Measurements from ENCODE around the gene RPP21. TPM values are rescaled to one million over a fixed set of nuclear protein-coding genes. Genes with fewer than 3 reads are reported as not detected.
"Not testable (repeated sequence)": the region's sequence is repeated elsewhere in the genome, so short reads cannot be mapped to it uniquely, and the experiment has no call there.

The RPP21 gene
- total RNA-seq, 4 donors from 2014 or later, result 78.1 to 149 (median 113) TPM

- 73% methylated on average over 13 of the region's 13 CpGs for WGBS
- H3K27me3 ChIP-seq, result peaks cover 0 to 30% (median 12%) of the 10 kb centered on the region in 4 donors
- no peak for DNase-seq (ENCODE audit: extremely low spot score)
- H3K4me1 ChIP-seq, result peaks cover 0 to 16% (median 9%) of the 10 kb centered on the region in 4 donors
- no peak overlapping the region for H3K27ac ChIP-seq (replicated peaks in 1 of 4)
- H3K4me3 ChIP-seq, result no peak overlapping the region
- peaks cover 0 to 9% (median 3%) of the 10 kb centered on the region in 4 donors for H3K9me3 ChIP-seq
- no peaks in the 10 kb centered on the region for H3K36me3 ChIP-seq
- intact Hi-C loops (cut with DNase I), result no loop called here
- TF ChIP-seq CTCF (IDR thresholded peaks at IDR 0.05), result no peak
- TF ChIP-seq EP300 (IDR thresholded peaks at IDR 0.05), result no peak
- no peak for TF ChIP-seq POLR2AphosphoS5 (IDR thresholded peaks at IDR 0.05)
- no peak for TF ChIP-seq POLR2A (IDR thresholded peaks at IDR 0.05; ENCODE audit: low read depth)
Measured at GRCh38 chr6:30360139-30360538, 15.2 kb downstream of the RPP21 start.

- no peak overlapping the region for H3K4me3 ChIP-seq
- peaks cover 0 to 9% (median 3%) of the 10 kb centered on the region in 4 donors for H3K9me3 ChIP-seq
- no peak for TF ChIP-seq CTCF (IDR thresholded peaks at IDR 0.05)
- no peak for TF ChIP-seq POLR2A (IDR thresholded peaks at IDR 0.05; ENCODE audit: low read depth)
- 91% methylated on average over 2 of the region's 2 CpGs for WGBS
- DNase-seq (ENCODE audit: extremely low spot score), result no peak
- H3K36me3 ChIP-seq, result no peaks in the 10 kb centered on the region
- H3K27me3 ChIP-seq, result peaks cover 0 to 40% (median 12%) of the 10 kb centered on the region in 4 donors
- intact Hi-C loops (cut with DNase I), result no loop called here
- H3K4me1 ChIP-seq, result peaks cover 0 to 16% (median 9%) of the 10 kb centered on the region in 4 donors
- no peak overlapping the region for H3K27ac ChIP-seq (replicated peaks in 1 of 4)
Measured at GRCh38 chr6:30361661-30362060, 16.7 kb downstream of the RPP21 start.

GRCh38 chr6:30363459-30363858, 18.5 kb downstream of the RPP21 start:
- peaks cover 0 to 26% (median 6%) of the 10 kb centered on the region in 4 donors for H3K27me3 ChIP-seq
- 80% methylated on average over 2 of the region's 2 CpGs for WGBS
- TF ChIP-seq CTCF (IDR thresholded peaks at IDR 0.05) (no peak), POLR2AphosphoS5 (IDR thresholded peaks at IDR 0.05) (no peak), POLR2A (IDR thresholded peaks at IDR 0.05; ENCODE audit: low read depth) (no peak), EP300 (IDR thresholded peaks at IDR 0.05) (no peak)

GRCh38 chr6:30364591-30364990, 19.6 kb downstream of the RPP21 start:
- intact Hi-C loops (cut with DNase I), result no loop called here
- DNase-seq (ENCODE audit: extremely low spot score), result no peak
- TF ChIP-seq POLR2AphosphoS5 (IDR thresholded peaks at IDR 0.05) (no peak), EP300 (IDR thresholded peaks at IDR 0.05) (no peak), CTCF (IDR thresholded peaks at IDR 0.05) (no peak), POLR2A (IDR thresholded peaks at IDR 0.05; ENCODE audit: low read depth) (no peak)
- H3K4me3 ChIP-seq, result no peak overlapping the region
- 83% methylated on average over 2 of the region's 2 CpGs for WGBS
- H3K36me3 ChIP-seq, result no peaks in the 10 kb centered on the region
- H3K4me1 ChIP-seq, result no peaks in the 10 kb centered on the region
- peaks cover 0 to 22% (median 3%) of the 10 kb centered on the region in 4 donors for H3K27me3 ChIP-seq
- no peak overlapping the region for H3K27ac ChIP-seq (replicated peaks in 1 of 4)
- H3K9me3 ChIP-seq, result peaks cover 0 to 9% (median 5%) of the 10 kb centered on the region in 4 donors

More at GRCh38 chr6:30363459-30363858, 18.5 kb downstream of the RPP21 start:
- Histone ChIP-seq H3K36me3 (no peaks in the 10 kb centered on the region), H3K27ac (replicated peaks in 1 of 4) (no peak overlapping the region), H3K9me3 (peaks cover 0 to 9% (median 5%) of the 10 kb centered on the region in 4 donors), H3K4me3 (no peak overlapping the region), H3K4me1 (peaks cover 0 to 1% (median 0%) of the 10 kb centered on the region in 4 donors)
- no peak for DNase-seq (ENCODE audit: extremely low spot score)
- intact Hi-C loops (cut with DNase I), result no loop called here

GRCh38 chr6:30369280-30369679, 24.3 kb downstream of the RPP21 start:
- DNase-seq (ENCODE audit: extremely low spot score); H3K27ac ChIP-seq (replicated peaks in 1 of 4); H3K9me3 ChIP-seq; H3K4me3 ChIP-seq; H3K4me1 ChIP-seq; intact Hi-C loops (cut with DNase I); H3K36me3 ChIP-seq: not testable (repeated sequence)
- 52% methylated on average over 1 of the region's 1 CpG for WGBS
- H3K27me3 ChIP-seq, result peaks cover 0 to 10% (median 0%) of the 10 kb centered on the region in 4 donors

Measured in esophagus muscularis mucosa (tissue), 4 donors.